ENCODE data around the gene EIF5B.

GRCh38 chr2:99420751-99421299, 83.6 kb downstream of the EIF5B start:
- TF ChIP-seq BHLHE40 (IDR thresholded peaks at IDR 0.05; ENCODE audit: borderline replicate concordance) (no peak), NFRKB (IDR thresholded peaks at IDR 0.05) (no peak), SUZ12 (IDR thresholded peaks at IDR 0.05) (no peak), L3MBTL2 (conservative IDR thresholded peaks at IDR 0.05) (no peak), FOXM1 (IDR thresholded peaks at IDR 0.05; ENCODE audit: borderline replicate concordance) (no peak), SP1 (IDR thresholded peaks at IDR 0.05) (no peak), HDGF (IDR thresholded peaks at IDR 0.05; ENCODE audit: borderline replicate concordance) (no peak), FOXA1 (IDR thresholded peaks at IDR 0.05) (no peak), TARDBP (IDR thresholded peaks at IDR 0.05) (no peak), CTBP1 (IDR thresholded peaks at IDR 0.05; ENCODE audit: borderline replicate concordance) (no peak), ZNF384 (IDR thresholded peaks at IDR 0.05) (no peak), FOXK2 (IDR thresholded peaks at IDR 0.05) (no peak)
